HG03460 (cell line): ENCODE data around the gene NENF.
"Not testable (repeated sequence)": the region's sequence is repeated elsewhere in the genome, so short reads cannot be mapped to it uniquely, and the experiment has no call there.

Experiments
- ATAC-seq: cut with Tn5 transposase; IDR thresholded peaks from one replicate; pipeline ENCODE4 v1.9.1; 2021; ENCODE audit not compliant: unreplicated experiment

NENF gene

GRCh38 chr1:212432661-212433576, at the start of gene NENF:
Gene NENF, plus strand, starts transcription at chr1:212432920. Its CDS starts 24 bp downstream, at chr1:212432944.
- peak; percentile 99 for ATAC-seq

- ATAC-seq = no peak
Observed at GRCh38 chr1:212386029-212386428, 46.7 kb upstream of the NENF start.

- ATAC-seq = no peak
Observed at GRCh38 chr1:212388985-212389716, 43.6 kb upstream of the NENF start.

- ATAC-seq = not testable (repeated sequence)
Observed at GRCh38 chr1:212395678-212396437, 36.9 kb upstream of the NENF start.

GRCh38 chr1:212396638-212397037, 36.1 kb upstream of the NENF start:
- ATAC-seq = no peak

GRCh38 chr1:212397171-212397570, 35.5 kb upstream of the NENF start:
- ATAC-seq = no peak

GRCh38 chr1:212401042-212401441, 31.7 kb upstream of the NENF start:
- no peak for ATAC-seq

GRCh38 chr1:212401838-212402582, 30.7 kb upstream of the NENF start:
- ATAC-seq = no peak

- no peak for ATAC-seq
Observed at GRCh38 chr1:212402666-212403321, 29.9 kb upstream of the NENF start.

- no peak for ATAC-seq
Observed at GRCh38 chr1:212410231-212410820, 22.4 kb upstream of the NENF start.

- ATAC-seq = no peak
Observed at GRCh38 chr1:212412374-212412773, 20.3 kb upstream of the NENF start.

GRCh38 chr1:212413902-212414327, 18.8 kb upstream of the NENF start:
- ATAC-seq = peak; percentile 13

- ATAC-seq = peak; percentile 97
Observed at GRCh38 chr1:212414328-212415106, 18.2 kb upstream of the NENF start, which contains the start of gene PACC1. Gene PACC1, minus strand, starts transcription at chr1:212414886. Its CDS starts 129 bp downstream, at chr1:212414757.

GRCh38 chr1:212415107-212415841, 17.4 kb upstream of the NENF start:
- ATAC-seq = no peak

- no peak for ATAC-seq
Observed at GRCh38 chr1:212421165-212421564, 11.6 kb upstream of the NENF start.

GRCh38 chr1:212423879-212424278, 8.8 kb upstream of the NENF start:
- no peak for ATAC-seq

GRCh38 chr1:212428496-212428895, 4.2 kb upstream of the NENF start:
- ATAC-seq = no peak

- ATAC-seq = no peak
Observed at GRCh38 chr1:212430416-212430815, 2.3 kb upstream of the NENF start.
